ENCODE measurements around the gene PRICKLE1.

The PRICKLE1 gene

GRCh38 chr12:42450248-42450647 is 139.3 kb downstream of the PRICKLE1 start:
- DNase-seq (ENCODE audit: low spot score), result no peak

GRCh38 chr12:42448841-42449240 is 140.7 kb downstream of the PRICKLE1 start:
- DNase-seq (ENCODE audit: low spot score), result no peak

GRCh38 chr12:42447371-42447786 is 142.2 kb downstream of the PRICKLE1 start:
- DNase-seq (ENCODE audit: low spot score), result no peak

- DNase-seq (ENCODE audit: low spot score), result no peak
These were observed 142.8 kb downstream of the PRICKLE1 start for GRCh38 chr12:42446761-42447160.

GRCh38 chr12:42445891-42446290 is 143.7 kb downstream of the PRICKLE1 start:
- no peak for DNase-seq (ENCODE audit: low spot score)

GRCh38 chr12:42444192-42444943 is 145.2 kb downstream of the PRICKLE1 start:
- no peak for DNase-seq (ENCODE audit: low spot score)

- no peak for DNase-seq (ENCODE audit: low spot score)
These were observed 146.7 kb downstream of the PRICKLE1 start for GRCh38 chr12:42442888-42443287.

GRCh38 chr12:42442311-42442759 is 147.2 kb downstream of the PRICKLE1 start:
- no peak for DNase-seq (ENCODE audit: low spot score)

GRCh38 chr12:42440608-42441007 is 148.9 kb downstream of the PRICKLE1 start:
- no peak for DNase-seq (ENCODE audit: low spot score)

- no peak for DNase-seq (ENCODE audit: low spot score)
These were observed 156.9 kb downstream of the PRICKLE1 start for GRCh38 chr12:42432517-42433140.

- DNase-seq (ENCODE audit: low spot score), result no peak
These were observed 160.7 kb downstream of the PRICKLE1 start for GRCh38 chr12:42428850-42429249.

GRCh38 chr12:42426746-42427145 is 162.8 kb downstream of the PRICKLE1 start:
- DNase-seq (ENCODE audit: low spot score), result peak; percentile 64

- no peak for DNase-seq (ENCODE audit: low spot score)
These were observed 166.8 kb downstream of the PRICKLE1 start for GRCh38 chr12:42422785-42423184.

- peak; percentile 27 for DNase-seq (ENCODE audit: low spot score)
These were observed 167.4 kb downstream of the PRICKLE1 start for GRCh38 chr12:42421844-42422779.

- no peak for DNase-seq (ENCODE audit: low spot score)
These were observed 169.2 kb downstream of the PRICKLE1 start for GRCh38 chr12:42420395-42420794.

- DNase-seq (ENCODE audit: low spot score), result no peak
These were observed 179.2 kb downstream of the PRICKLE1 start for GRCh38 chr12:42410340-42410739.

- no peak for DNase-seq (ENCODE audit: low spot score)
These were observed 180.1 kb downstream of the PRICKLE1 start for GRCh38 chr12:42409471-42409870.

- DNase-seq (ENCODE audit: low spot score), result no peak
These were observed 182.2 kb downstream of the PRICKLE1 start for GRCh38 chr12:42407306-42407705.
